ENCODE measurements around the gene SCN8A.

DNA sequence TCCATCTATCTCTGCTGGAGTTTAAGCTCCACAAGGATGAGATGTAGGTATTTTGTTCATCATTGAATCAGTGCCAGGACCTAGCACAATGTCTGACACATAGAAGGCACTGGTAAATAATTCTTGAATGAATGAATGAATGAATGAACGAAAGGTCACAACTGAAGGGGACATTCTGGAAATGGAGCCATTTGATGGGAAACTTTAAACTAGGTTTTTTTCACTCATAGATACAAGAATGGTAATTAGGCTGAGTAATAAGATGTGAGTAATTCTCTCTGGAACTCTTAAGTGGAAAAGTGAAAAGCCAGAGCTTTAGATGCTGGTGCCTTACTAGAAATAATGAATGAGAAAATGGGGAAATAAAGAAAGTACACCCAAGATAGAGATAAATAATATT lies 44.3 kb downstream of the SCN8A start:
- TF ChIP-seq, protein P1, sequence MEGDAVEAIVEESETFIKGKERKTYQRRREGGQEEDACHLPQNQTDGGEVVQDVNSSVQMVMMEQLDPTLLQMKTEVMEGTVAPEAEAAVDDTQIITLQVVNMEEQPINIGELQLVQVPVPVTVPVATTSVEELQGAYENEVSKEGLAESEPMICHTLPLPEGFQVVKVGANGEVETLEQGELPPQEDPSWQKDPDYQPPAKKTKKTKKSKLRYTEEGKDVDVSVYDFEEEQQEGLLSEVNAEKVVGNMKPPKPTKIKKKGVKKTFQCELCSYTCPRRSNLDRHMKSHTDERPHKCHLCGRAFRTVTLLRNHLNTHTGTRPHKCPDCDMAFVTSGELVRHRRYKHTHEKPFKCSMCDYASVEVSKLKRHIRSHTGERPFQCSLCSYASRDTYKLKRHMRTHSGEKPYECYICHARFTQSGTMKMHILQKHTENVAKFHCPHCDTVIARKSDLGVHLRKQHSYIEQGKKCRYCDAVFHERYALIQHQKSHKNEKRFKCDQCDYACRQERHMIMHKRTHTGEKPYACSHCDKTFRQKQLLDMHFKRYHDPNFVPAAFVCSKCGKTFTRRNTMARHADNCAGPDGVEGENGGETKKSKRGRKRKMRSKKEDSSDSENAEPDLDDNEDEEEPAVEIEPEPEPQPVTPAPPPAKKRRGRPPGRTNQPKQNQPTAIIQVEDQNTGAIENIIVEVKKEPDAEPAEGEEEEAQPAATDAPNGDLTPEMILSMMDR (IDR thresholded peaks at IDR 0.05; ENCODE audit: insufficient read depth, low read length), result no peak
- no peak for TF ChIP-seq SPI1 (IDR thresholded peaks at IDR 0.05; ENCODE audit: borderline replicate concordance, low read depth)

All from HL-60 (cell line).